Parathyroid adenoma (tissue), 2 donors: Measurements from ENCODE around the gene MTCH1.
A peak's percentile ranks its signal among the peaks of the same experiment; 100 is the strongest.

Experiments
- H2AFZ ChIP-seq: fragments of 300-600 bp; sonication (generic); one replicate; pipeline ENCODE4 v1.7.0; 2017; ENCODE audit warnings: antibody characterized with exemption, mild to moderate bottlenecking
- H3K27ac ChIP-seq: fragments of 300-600 bp; sonication (generic); one replicate; pipeline ENCODE4 v1.7.0; 2017
- H3K27me3 ChIP-seq: fragments of 300-600 bp; sonication (generic); one replicate; pipeline ENCODE4 v1.7.0; 2017; ENCODE audit warnings: low read length; ENCODE audit not compliant: control insufficient read depth, insufficient read depth
- H3K36me3 ChIP-seq: fragments of 300-600 bp; sonication (generic); one replicate; pipeline ENCODE4 v1.7.0; 2017; ENCODE audit warnings: low read length; ENCODE audit not compliant: control insufficient read depth, insufficient read depth
- H3K4me1 ChIP-seq: fragments of 300-600 bp; sonication (generic); one replicate; pipeline ENCODE4 v1.7.0; 2017; ENCODE audit warnings: control low read depth
- H3K4me2 ChIP-seq: fragments of 300-600 bp; sonication (generic); one replicate; pipeline ENCODE4 v1.7.0; 2017; ENCODE audit warnings: low read length
- H3K4me3 ChIP-seq: fragments of 300-600 bp; sonication (generic); one replicate; pipeline ENCODE4 v1.7.0; 2017; ENCODE audit warnings: low read depth, low read length
- H3K79me2 ChIP-seq: fragments of 300-600 bp; sonication (generic); one replicate; pipeline ENCODE4 v1.7.0; 2017; ENCODE audit warnings: control low read depth
- H3K9ac ChIP-seq: fragments of 300-600 bp; sonication (generic); one replicate; pipeline ENCODE4 v1.7.0; 2017; ENCODE audit warnings: mild to moderate bottlenecking
- H3K9me3 ChIP-seq: fragments of 300-600 bp; sonication (generic); one replicate; pipeline ENCODE4 v1.7.0; 2017; ENCODE audit warnings: low read length; ENCODE audit not compliant: control insufficient read depth
- TF ChIP-seq, protein P1 (sequence below): fragments of 300-600 bp; sonication (generic); IDR thresholded peaks from one replicate; pipeline ENCODE4 v1.7.0; 2017; ENCODE audit warnings: antibody characterized with exemption, mild to moderate bottlenecking
- donor health status: primary hyperparathyroidism.

MTCH1 gene

DNA sequence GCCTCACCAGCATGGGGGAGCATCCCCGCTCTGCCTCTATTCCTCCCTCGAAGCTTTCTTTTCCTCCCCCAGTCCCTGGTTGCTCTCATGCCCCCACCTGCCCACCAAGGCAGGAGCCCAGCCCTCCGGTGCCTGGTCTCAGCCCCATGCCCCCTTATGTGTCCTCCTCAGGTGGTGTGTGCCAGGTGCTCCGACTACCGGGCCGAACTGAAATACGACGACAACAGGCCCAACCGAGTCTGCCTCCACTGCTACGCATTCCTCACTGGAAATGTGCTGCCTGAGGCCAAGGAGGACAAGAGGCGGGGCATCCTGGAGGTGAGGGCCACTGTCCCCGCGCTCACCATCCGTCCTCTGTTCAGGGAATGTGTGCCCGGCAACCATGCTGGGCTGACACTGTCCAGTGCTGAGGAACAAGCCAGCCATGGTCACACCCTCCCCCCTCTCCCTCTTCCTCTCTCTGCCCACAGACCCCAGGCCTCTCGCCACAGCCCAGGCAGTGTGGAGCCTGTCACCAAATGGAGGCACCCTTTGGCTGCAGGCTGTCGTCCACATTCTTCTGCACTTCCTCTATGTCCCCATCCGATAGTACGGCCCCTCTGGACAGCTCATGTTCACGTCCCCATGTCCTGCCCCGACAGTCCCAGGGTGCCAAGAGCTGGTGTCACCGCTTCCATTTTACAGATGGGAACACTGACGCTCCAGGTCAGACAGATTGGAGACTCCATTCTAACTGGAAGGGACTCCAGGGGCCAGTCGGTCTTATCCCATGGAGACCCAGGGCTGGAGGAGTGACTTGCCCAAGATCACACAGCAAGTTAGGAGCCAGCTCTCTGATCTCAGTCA, 39.8 kb upstream of the MTCH1 start:
- Histone ChIP-seq H3K27me3 (no peaks in the 10 kb centered on the region), H3K4me1 (no peaks in the 10 kb centered on the region), H3K9ac (no peak overlapping the region), H2AFZ (no peak overlapping the region), H3K36me3 (no peaks in the 10 kb centered on the region), H3K79me2 (no peaks in the 10 kb centered on the region), H3K4me3 (no peak overlapping the region), H3K27ac (no peak overlapping the region), H3K4me2 (no peak overlapping the region), H3K9me3 (no peaks in the 10 kb centered on the region)
- TF ChIP-seq, protein P1, sequence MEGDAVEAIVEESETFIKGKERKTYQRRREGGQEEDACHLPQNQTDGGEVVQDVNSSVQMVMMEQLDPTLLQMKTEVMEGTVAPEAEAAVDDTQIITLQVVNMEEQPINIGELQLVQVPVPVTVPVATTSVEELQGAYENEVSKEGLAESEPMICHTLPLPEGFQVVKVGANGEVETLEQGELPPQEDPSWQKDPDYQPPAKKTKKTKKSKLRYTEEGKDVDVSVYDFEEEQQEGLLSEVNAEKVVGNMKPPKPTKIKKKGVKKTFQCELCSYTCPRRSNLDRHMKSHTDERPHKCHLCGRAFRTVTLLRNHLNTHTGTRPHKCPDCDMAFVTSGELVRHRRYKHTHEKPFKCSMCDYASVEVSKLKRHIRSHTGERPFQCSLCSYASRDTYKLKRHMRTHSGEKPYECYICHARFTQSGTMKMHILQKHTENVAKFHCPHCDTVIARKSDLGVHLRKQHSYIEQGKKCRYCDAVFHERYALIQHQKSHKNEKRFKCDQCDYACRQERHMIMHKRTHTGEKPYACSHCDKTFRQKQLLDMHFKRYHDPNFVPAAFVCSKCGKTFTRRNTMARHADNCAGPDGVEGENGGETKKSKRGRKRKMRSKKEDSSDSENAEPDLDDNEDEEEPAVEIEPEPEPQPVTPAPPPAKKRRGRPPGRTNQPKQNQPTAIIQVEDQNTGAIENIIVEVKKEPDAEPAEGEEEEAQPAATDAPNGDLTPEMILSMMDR: no peak

DNA sequence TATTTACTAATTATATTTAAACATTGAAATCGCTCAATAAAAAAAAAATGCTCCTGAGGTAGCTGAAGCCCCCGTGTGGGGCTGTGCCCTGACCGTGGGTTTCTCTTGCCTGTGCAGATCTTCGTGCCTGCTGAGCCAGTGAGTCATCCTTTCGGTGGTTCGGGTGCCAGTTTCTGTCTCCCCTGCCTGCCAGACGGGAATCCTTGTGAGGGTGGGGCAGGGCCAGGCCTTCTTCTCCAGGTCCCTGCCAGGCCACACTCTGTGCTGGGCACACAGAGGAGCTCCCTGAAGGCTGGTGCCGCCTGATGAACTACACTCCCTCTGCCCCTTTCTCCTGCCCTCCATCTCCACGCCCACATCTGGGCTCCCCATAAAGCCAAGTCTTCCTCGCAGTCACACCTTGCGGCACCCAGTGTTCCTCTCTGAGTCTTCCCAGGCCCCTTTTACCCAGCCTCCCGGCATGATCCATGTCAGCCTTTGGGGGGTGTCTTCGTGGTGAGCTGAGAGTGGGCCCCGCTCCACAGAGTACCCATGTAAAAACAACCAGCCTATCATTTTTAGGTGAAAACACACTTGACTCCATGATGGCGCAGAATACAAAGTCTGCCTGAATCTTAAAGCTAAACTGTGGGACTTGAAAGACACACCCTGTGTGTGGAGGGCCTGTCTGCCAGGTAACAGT, 38.8 kb upstream of the MTCH1 start:
- Histone ChIP-seq H3K79me2 (no peaks in the 10 kb centered on the region), H3K9me3 (no peaks in the 10 kb centered on the region), H3K27me3 (no peaks in the 10 kb centered on the region), H3K4me3 (no peak overlapping the region), H3K4me1 (no peaks in the 10 kb centered on the region), H3K9ac (no peak overlapping the region), H2AFZ (no peak overlapping the region), H3K4me2 (no peak overlapping the region), H3K36me3 (no peaks in the 10 kb centered on the region), H3K27ac (no peak overlapping the region)
- TF ChIP-seq, protein P1: no peak

DNA sequence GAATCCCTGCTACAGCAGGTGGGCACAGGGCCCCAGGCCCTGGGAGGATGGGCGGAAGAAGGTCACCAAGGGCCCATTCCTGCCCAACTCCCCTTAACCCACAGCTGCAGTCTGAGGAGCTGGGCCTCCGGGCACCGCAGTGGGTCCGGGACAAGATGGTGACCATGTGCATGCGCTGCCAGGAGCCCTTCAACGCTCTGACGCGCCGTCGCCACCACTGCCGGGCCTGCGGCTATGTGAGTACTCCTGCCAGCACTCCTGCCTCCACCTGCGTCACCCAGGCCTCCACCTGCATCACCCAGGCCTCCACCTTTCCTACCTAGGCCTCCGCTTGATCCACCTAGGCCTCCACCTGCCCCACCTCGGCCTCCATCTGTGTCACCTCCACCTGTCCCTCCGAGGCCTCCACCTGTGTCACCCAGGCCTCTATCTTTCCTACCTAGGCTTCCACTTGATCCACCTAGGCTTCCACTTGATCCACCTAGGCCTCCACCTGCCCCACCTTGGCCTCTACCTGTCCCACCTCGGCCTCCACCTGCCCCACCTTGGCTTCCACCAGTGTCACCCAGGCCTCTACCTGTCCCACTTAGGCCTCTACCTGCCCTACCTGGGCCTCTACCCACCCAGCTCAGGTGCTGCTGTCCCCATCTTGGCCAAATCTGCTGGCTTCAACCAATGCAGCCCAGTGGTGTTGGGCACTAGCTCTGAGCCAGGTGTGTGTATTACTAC, 36.3 kb upstream of the MTCH1 start:
- H2AFZ ChIP-seq: no peak overlapping the region
- H3K4me3 ChIP-seq: no peak overlapping the region
- no peaks in the 10 kb centered on the region for H3K9me3 ChIP-seq
- peaks cover 2% of the 10 kb centered on the region for H3K79me2 ChIP-seq
- no peak overlapping the region for H3K9ac ChIP-seq
- H3K27me3 ChIP-seq: no peaks in the 10 kb centered on the region
- H3K36me3 ChIP-seq: no peaks in the 10 kb centered on the region
- TF ChIP-seq, protein P1: no peak
- no peak overlapping the region for H3K4me2 ChIP-seq
- no peak overlapping the region for H3K27ac ChIP-seq
- H3K4me1 ChIP-seq: peaks cover 14% of the 10 kb centered on the region

DNA sequence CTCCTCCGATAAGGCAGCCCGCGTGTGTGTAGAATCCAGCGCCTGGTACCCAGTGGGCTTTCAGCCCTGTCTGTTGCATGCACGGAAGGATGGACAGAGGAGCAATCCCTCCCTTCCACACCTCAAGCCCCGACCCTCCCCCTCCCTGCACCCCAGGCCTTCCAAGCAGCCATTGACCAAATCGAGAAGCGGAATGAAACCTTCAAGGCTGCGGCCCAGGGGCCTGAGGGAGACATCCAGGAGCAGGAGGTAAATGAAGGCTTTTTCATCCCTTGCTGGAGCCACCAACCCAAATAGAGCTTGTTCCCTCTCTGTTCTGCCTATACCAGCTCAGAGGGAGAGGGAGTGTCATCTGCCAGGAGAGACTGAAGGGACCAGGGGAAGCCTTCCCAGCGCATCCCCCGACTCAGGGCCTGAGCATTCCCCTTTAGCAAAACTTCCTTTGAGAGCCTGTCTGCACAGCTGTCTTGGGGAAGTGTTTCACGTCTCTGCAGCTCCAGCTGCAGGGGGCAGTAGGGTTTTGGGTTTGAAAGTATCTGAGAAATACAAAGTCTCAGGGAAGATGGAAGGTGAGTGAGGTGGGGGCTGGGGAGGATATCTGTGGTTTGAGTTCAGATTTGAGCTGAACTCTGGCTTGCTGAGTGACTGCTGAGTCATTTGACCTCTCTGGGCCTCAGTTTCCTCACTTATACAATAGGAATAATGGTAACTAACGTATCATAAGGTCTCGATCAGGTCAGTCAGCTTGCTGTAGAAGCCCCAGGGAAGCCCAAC, 35.5 kb upstream of the MTCH1 start:
- Histone ChIP-seq H2AFZ (no peak overlapping the region), H3K4me1 (peaks cover 14% of the 10 kb centered on the region), H3K79me2 (peaks cover 2% of the 10 kb centered on the region), H3K36me3 (no peaks in the 10 kb centered on the region), H3K9ac (no peak overlapping the region), H3K27me3 (no peaks in the 10 kb centered on the region), H3K4me3 (no peak overlapping the region), H3K4me2 (no peak overlapping the region), H3K9me3 (no peaks in the 10 kb centered on the region), H3K27ac (no peak overlapping the region)
- TF ChIP-seq, protein P1: peak; percentile 19
